ENCODE data around the gene CD300C.

CD300C gene

DNA sequence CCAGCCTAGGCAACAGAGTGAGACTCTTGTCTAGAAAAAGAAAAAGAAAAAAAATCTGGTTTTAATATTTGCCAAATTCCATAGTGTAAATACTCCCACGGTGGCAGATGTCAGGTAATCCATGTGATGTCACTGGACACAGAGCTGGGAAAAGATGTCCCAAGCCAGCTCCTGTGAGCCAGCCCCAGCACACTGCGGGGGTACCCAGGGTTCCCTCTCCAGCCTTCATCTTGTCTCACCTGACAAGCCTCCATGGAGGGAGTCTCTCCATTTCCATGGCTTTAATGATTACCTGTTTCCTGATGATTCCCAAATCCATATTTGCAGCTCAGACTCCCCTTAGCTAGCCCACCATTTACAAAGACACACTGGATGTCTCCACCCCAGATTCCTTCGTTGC, 19.2 kb downstream of the CD300C start:
- no peak overlapping the region for H3K4me3 ChIP-seq (ENCODE audit: low read depth, low read length)
- no peak for DNase-seq (ENCODE audit: low read depth)
- TF ChIP-seq, protein P1, sequence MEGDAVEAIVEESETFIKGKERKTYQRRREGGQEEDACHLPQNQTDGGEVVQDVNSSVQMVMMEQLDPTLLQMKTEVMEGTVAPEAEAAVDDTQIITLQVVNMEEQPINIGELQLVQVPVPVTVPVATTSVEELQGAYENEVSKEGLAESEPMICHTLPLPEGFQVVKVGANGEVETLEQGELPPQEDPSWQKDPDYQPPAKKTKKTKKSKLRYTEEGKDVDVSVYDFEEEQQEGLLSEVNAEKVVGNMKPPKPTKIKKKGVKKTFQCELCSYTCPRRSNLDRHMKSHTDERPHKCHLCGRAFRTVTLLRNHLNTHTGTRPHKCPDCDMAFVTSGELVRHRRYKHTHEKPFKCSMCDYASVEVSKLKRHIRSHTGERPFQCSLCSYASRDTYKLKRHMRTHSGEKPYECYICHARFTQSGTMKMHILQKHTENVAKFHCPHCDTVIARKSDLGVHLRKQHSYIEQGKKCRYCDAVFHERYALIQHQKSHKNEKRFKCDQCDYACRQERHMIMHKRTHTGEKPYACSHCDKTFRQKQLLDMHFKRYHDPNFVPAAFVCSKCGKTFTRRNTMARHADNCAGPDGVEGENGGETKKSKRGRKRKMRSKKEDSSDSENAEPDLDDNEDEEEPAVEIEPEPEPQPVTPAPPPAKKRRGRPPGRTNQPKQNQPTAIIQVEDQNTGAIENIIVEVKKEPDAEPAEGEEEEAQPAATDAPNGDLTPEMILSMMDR (IDR thresholded peaks at IDR 0.05; ENCODE audit: control insufficient read depth, extremely low read depth, insufficient read depth): no peak

DNA sequence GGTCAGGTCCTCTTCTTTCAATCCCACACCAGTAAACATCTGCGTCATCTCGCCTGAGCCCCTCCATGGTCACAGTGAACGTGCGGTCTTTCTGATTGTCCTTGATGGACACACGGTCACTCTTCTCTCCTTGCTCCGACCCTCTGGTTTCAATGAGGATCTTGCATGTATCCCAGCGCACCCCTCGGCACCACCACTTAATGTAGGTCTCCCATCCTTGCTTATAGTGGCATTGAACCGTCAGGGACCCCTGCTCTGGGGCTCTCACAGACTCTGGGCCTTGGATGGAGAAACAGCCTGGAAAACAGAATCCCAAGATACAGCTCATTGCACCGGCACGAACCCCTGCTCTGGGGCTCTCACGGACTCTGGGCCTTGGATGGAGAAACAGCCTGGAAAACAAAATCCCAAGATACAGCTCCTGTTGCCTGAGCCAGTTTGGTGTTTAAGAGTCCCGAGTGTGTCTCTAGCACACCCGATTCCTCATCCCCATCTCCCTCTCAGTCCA, 20.1 kb downstream of the CD300C start:
- no peak for DNase-seq (ENCODE audit: low read depth)
- TF ChIP-seq, protein P1 (IDR thresholded peaks at IDR 0.05; ENCODE audit: control insufficient read depth, extremely low read depth, insufficient read depth): no peak
- H3K4me3 ChIP-seq (ENCODE audit: low read depth, low read length): no peak overlapping the region

DNA sequence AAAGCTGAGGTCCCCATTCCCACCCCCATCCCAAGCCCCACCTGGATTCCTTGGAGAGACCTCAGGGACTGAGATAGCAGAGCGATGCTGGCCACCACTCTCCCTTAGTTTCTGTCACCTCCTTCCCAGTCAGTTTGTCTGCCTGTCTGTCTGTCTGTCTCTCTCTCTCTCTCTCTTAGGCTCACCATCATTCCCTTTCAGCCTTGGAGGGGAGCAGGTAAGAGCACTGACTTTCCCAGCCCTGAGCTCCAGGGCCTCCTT, 20.5 kb downstream of the CD300C start:
- no peak for DNase-seq (ENCODE audit: low read depth)
- TF ChIP-seq, protein P1 (IDR thresholded peaks at IDR 0.05; ENCODE audit: control insufficient read depth, extremely low read depth, insufficient read depth): no peak
- no peak overlapping the region for H3K4me3 ChIP-seq (ENCODE audit: low read depth, low read length)

DNA sequence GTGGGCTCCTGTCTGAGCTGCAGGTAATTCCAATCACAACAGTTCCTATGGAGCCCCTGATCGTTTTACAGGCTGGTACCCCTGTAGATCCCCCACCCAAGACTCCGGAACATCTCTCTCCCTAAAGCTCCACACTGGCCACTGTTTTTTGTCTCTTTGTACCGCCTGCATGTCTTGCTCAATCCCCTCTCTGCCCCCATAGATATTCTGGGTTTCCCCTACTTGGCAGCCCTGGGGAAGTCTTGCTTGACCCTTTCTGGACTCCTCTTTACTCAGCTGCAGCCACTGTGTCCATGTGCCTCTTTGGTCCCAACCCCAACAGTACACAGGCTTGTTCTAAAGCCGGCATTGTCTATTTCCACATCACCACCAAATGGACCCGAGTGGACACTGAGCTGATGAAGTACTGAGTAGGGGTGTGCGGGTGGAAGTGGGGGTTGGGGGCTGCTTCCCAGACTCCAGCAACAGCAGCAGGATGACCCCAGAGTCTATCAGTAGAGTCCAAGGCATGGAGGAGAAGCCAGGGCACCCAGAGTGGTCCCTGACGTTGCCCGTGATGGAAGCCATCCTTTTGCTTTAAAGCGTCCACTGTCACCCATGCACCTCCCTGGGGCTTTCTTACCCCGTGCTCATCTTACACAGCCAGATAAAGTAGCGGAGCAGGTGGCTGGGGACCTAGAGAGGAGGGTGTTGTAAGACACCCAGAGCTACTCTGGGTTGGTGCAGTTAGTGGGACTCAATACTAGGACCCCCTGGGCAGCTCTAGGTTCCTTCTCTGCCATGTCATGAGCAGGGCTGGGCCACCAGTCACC, 21.1 kb downstream of the CD300C start:
- no peak for DNase-seq (ENCODE audit: low read depth)
- TF ChIP-seq, protein P1 (IDR thresholded peaks at IDR 0.05; ENCODE audit: control insufficient read depth, extremely low read depth, insufficient read depth): no peak
- H3K4me3 ChIP-seq (ENCODE audit: low read depth, low read length): no peak overlapping the region

DNA sequence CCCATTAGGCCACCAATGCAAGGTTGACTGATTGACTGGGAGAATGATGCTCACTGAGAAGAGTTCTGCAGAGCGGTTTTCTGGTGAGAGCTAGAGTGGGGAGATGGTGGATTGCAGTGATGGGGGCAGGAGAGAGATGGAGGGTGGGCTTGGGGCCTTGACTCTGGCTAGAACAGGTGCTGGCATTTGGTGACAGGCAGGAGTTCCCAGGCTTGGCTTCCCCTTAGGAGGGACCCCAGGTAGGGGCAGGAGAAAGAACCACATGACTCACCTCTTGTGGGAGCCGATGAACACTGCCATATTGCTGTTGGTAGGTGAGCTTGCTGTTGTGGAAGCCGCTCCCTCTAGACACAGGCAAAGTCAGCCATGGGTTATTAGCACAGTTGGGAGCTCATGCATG, 22.6 kb downstream of the CD300C start:
- TF ChIP-seq, protein P1 (IDR thresholded peaks at IDR 0.05; ENCODE audit: control insufficient read depth, extremely low read depth, insufficient read depth): no peak
- no peak for DNase-seq (ENCODE audit: low read depth)
- no peak overlapping the region for H3K4me3 ChIP-seq (ENCODE audit: low read depth, low read length)

DNA sequence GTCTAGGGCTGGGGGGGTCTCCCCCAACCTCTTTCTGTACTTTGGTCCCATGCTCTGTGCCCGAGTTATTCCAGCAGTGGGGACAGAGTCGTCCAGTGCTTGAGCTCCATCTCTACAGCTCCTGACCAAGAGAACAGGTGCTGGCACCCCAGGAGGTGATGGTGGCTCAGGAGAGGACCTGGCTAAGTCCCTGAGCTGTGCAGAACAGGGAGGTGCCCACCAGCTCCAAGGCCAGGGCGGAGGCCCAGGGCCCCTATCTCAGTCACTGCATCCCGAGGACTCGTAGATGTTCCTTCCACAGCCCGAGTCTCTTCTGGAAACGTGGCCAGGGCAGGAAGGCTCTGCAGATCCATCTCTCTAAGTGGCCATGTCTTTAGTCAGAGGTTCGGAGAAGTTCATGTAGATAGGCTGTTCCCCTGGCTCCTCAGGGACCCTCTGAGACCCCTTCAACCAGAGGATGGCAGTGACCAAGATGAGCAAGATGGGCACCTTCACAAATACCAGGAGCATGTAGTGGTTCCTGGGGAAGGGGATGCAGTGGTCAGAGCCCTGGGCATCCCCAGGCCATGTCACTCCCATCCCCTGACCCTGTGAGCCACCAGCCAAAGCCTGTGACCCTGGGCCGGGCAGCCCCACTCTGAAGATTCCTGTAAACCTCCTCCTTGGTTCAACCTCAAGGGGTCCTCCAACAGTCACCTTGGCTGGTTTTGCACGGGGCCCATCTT, 23.4 kb downstream of the CD300C start:
- no peak overlapping the region for H3K4me3 ChIP-seq (ENCODE audit: low read depth, low read length)
- DNase-seq (ENCODE audit: low read depth): no peak
- TF ChIP-seq, protein P1 (IDR thresholded peaks at IDR 0.05; ENCODE audit: control insufficient read depth, extremely low read depth, insufficient read depth): no peak

Data from LNCaP clone FGC (cell line).